Measurements from ENCODE around the gene RNU1-4. TPM values are rescaled to one million over a fixed set of nuclear protein-coding genes. Genes with fewer than 3 reads are reported as not detected.
"Not testable (repeated sequence)": the region's sequence is repeated elsewhere in the genome, so short reads cannot be mapped to it uniquely, and the experiment has no call there.

Gene RNU1-4
- total RNA-seq, 1 donor from 2014 or later = under 0.01 TPM

- peaks cover 19% of the 10 kb centered on the region for H3K27me3 ChIP-seq (ENCODE audit: control insufficient read depth, insufficient read depth, low read length)
- DNase-seq (ENCODE audit: low read depth); H3K36me3 ChIP-seq (ENCODE audit: control insufficient read depth, insufficient read depth, low read length); H3K4me3 ChIP-seq (ENCODE audit: low read depth, low read length): not testable (repeated sequence)
Measured at GRCh38 chr1:16703602-16704001, 36.7 kb upstream of the RNU1-4 start.

GRCh38 chr1:16704076-16704475 lies 36.2 kb upstream of the RNU1-4 start:
- peaks cover 19% of the 10 kb centered on the region for H3K27me3 ChIP-seq (ENCODE audit: control insufficient read depth, insufficient read depth, low read length)
- not testable (repeated sequence) for H3K4me3 ChIP-seq (ENCODE audit: low read depth, low read length); DNase-seq (ENCODE audit: low read depth); H3K36me3 ChIP-seq (ENCODE audit: control insufficient read depth, insufficient read depth, low read length)

GRCh38 chr1:16704502-16705100 lies 35.7 kb upstream of the RNU1-4 start:
- H3K4me3 ChIP-seq (ENCODE audit: low read depth, low read length); DNase-seq (ENCODE audit: low read depth); H3K36me3 ChIP-seq (ENCODE audit: control insufficient read depth, insufficient read depth, low read length): not testable (repeated sequence)
- peaks cover 15% of the 10 kb centered on the region for H3K27me3 ChIP-seq (ENCODE audit: control insufficient read depth, insufficient read depth, low read length)

- H3K27me3 ChIP-seq (ENCODE audit: control insufficient read depth, insufficient read depth, low read length); H3K36me3 ChIP-seq (ENCODE audit: control insufficient read depth, insufficient read depth, low read length); DNase-seq (ENCODE audit: low read depth); H3K4me3 ChIP-seq (ENCODE audit: low read depth, low read length): not testable (repeated sequence)
Measured at GRCh38 chr1:16706302-16706701, 34.0 kb upstream of the RNU1-4 start.

- H3K36me3 ChIP-seq (ENCODE audit: control insufficient read depth, insufficient read depth, low read length); DNase-seq (ENCODE audit: low read depth); H3K27me3 ChIP-seq (ENCODE audit: control insufficient read depth, insufficient read depth, low read length): not testable (repeated sequence)
- peak overlapping the region; percentile 18 for H3K4me3 ChIP-seq (ENCODE audit: low read depth, low read length)
Measured at GRCh38 chr1:16707130-16708093, 32.9 kb upstream of the RNU1-4 start.

GRCh38 chr1:16708704-16709103 lies 31.6 kb upstream of the RNU1-4 start:
- H3K4me3 ChIP-seq (ENCODE audit: low read depth, low read length); H3K36me3 ChIP-seq (ENCODE audit: control insufficient read depth, insufficient read depth, low read length); H3K27me3 ChIP-seq (ENCODE audit: control insufficient read depth, insufficient read depth, low read length); DNase-seq (ENCODE audit: low read depth): not testable (repeated sequence)

- H3K27me3 ChIP-seq (ENCODE audit: control insufficient read depth, insufficient read depth, low read length); H3K36me3 ChIP-seq (ENCODE audit: control insufficient read depth, insufficient read depth, low read length); H3K4me3 ChIP-seq (ENCODE audit: low read depth, low read length); DNase-seq (ENCODE audit: low read depth): not testable (repeated sequence)
- TF ChIP-seq CTCF (IDR thresholded peaks at IDR 0.05; ENCODE audit: insufficient read depth, low read length, poor library complexity, severe bottlenecking) = peak; percentile 42
Measured at GRCh38 chr1:16709659-16710087, 30.6 kb upstream of the RNU1-4 start.

GRCh38 chr1:16710618-16711017 lies 29.7 kb upstream of the RNU1-4 start:
- not testable (repeated sequence) for H3K4me3 ChIP-seq (ENCODE audit: low read depth, low read length); DNase-seq (ENCODE audit: low read depth); H3K27me3 ChIP-seq (ENCODE audit: control insufficient read depth, insufficient read depth, low read length); H3K36me3 ChIP-seq (ENCODE audit: control insufficient read depth, insufficient read depth, low read length)

GRCh38 chr1:16712131-16712530 lies 28.2 kb upstream of the RNU1-4 start:
- not testable (repeated sequence) for DNase-seq (ENCODE audit: low read depth); H3K36me3 ChIP-seq (ENCODE audit: control insufficient read depth, insufficient read depth, low read length); H3K4me3 ChIP-seq (ENCODE audit: low read depth, low read length)
- peaks cover 15% of the 10 kb centered on the region for H3K27me3 ChIP-seq (ENCODE audit: control insufficient read depth, insufficient read depth, low read length)

- not testable (repeated sequence) for DNase-seq (ENCODE audit: low read depth); H3K36me3 ChIP-seq (ENCODE audit: control insufficient read depth, insufficient read depth, low read length); H3K4me3 ChIP-seq (ENCODE audit: low read depth, low read length)
- peaks cover 18% of the 10 kb centered on the region for H3K27me3 ChIP-seq (ENCODE audit: control insufficient read depth, insufficient read depth, low read length)
Measured at GRCh38 chr1:16712582-16712981, 27.7 kb upstream of the RNU1-4 start.

GRCh38 chr1:16712984-16713383 lies 27.3 kb upstream of the RNU1-4 start:
- not testable (repeated sequence) for DNase-seq (ENCODE audit: low read depth); H3K4me3 ChIP-seq (ENCODE audit: low read depth, low read length); H3K36me3 ChIP-seq (ENCODE audit: control insufficient read depth, insufficient read depth, low read length)
- H3K27me3 ChIP-seq (ENCODE audit: control insufficient read depth, insufficient read depth, low read length) = peaks cover 20% of the 10 kb centered on the region

GRCh38 chr1:16713480-16713879 lies 26.8 kb upstream of the RNU1-4 start:
- H3K36me3 ChIP-seq (ENCODE audit: control insufficient read depth, insufficient read depth, low read length); H3K4me3 ChIP-seq (ENCODE audit: low read depth, low read length); DNase-seq (ENCODE audit: low read depth): not testable (repeated sequence)
- H3K27me3 ChIP-seq (ENCODE audit: control insufficient read depth, insufficient read depth, low read length) = peaks cover 22% of the 10 kb centered on the region

Data from kidney epithelial cell (primary cell).